Measurements from ENCODE around the gene SCRT2.

DNA sequence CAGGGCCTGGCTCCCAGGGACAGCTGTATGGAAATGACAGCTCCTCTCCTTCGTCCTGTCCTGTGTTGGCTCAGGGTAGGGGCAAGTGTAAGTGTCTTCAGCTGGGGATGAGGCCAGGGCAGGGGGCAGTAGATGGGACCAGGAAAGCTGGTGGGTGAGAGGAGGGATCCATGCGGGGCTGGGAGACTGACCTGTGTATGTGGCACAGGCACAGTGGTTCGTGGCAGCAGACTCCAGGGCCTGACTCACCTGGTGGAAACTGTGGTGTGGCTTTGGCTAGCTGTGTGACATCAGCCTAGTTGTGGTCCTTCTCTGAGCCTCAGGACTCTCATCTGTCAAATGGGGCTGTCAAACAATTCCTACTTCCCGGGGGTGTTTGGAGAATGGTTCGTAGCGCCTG is 13.7 kb upstream of the SCRT2 start:
- no peak for TF ChIP-seq CTCF (IDR thresholded peaks at IDR 0.05)
- TF ChIP-seq POLR2A (IDR thresholded peaks at IDR 0.05), result no peak
- no peak for TF ChIP-seq POLR2AphosphoS5 (IDR thresholded peaks at IDR 0.05)
